SIG-M5 (cell line): ENCODE results near the gene CCNJL.

Experiments
- DNase-seq: peaks from one replicate; lab custom pipeline; 2025; lab: John Stamatoyannopoulos, UW

Gene CCNJL

DNA sequence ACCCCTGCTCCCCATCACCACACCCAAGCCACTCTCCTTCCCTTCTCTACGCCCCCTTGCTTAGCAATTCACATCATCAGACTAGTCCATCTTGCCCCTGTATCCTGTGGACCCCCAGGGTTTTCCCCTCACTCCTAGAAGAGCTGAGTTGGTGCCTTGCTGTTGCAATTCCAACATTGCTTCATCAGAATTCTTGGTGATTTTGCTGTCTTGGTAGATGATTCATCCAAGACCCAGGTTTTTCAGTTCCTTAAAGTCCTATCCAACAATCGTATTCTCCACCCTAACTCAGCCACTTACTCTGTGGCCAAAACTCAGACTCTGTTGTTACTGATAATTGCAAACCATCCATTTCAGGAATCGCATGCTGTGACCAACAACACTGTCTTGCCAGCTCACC lies 21.4 kb upstream of the CCNJL start:
- DNase-seq, result peak; percentile 61

DNA sequence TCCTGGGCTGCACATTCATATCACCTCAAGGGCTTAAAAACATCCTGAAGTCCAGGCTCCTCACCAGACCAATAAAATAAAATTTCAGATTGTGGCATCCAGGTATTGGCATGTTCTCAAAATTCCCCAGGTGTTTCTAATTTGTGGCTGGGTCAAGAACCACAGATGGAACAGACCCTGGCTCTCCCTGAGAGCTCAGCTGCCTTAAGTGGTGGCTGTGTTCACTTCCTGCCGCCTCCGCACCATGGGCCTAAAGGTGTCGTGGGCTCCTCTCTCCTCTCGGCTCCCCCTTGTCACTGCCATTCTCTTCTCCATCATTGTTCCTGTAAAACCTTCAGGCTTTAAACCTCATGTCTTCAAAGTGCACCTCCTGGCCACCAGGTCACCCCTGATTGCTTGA lies 17.8 kb upstream of the CCNJL start:
- no peak for DNase-seq

DNA sequence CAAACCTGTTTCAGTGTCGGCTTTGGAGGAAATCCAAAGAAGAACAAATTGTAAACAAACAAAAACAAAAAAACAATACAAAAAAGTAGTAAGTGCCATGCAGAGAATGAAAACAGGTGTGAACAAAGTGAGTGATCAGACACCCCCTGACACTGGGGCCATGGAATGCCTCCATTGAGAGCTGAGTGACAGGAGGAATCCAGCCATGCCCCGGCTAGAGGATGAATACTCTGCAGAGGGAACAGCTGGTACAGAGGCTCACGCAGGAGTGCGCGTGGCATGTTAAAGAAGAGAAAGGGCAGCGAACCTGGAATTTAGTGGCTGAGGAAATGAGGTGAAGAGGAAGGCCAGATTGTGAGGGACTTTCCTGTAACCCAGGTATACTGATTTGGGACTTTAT lies 15.5 kb upstream of the CCNJL start:
- DNase-seq, result no peak

DNA sequence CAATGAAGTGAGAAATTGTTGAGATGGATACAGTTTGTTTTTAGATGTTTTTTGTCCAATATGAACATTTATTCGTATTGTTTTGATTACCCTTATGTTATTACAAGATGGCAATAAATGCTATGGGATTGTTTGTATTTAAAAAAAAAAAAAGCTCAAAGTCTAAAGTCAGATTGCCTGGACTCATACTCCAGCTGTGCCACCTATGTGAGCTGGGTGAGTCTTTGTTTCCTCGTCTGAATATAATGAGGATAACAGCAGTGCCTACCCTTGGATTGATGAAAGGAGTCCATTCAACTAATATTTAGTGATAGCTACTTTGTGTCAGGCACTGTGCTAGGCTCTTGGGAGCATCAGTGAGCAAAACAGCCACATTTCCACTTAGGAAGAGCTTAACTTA lies 14.6 kb upstream of the CCNJL start:
- DNase-seq, result no peak

DNA sequence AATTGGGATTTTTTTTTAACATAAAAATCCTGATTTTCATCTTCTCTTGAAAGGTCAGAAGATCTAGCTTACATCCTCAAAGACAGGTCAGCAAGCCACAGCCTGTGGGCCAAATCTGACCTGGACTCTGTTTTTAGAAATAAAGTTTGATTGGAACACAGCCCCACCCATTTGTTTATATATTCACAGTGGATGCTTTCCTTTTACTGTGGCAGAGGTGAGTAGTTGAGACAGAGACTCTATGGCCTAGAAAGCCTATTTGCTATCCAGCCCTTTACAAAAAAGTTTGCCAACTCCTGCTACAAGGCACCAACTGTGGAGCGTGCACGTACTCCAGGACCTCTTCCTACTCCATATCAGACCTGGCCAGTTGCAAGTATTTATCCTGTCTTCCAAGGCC lies 13.4 kb upstream of the CCNJL start:
- DNase-seq, result no peak

DNA sequence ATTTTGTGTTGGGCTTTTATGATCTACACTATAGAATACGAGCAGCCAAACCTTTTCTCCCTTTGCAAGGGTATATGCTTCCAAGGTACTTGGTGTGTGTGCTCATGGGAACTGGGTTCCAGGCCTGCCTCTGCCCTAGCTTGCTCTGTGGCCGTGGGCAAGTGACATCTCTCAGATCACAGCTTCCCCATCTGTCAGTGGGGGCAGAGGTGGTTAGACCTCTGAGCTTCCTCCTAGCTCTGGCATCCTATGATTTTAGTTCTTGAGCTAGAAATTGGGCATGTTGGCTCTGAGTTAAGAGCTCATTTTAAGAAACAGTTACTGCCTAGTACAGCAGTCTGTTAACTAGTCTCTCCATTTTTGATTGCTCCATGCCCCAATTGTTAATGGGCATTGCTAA lies 12.5 kb upstream of the CCNJL start:
- DNase-seq, result no peak

DNA sequence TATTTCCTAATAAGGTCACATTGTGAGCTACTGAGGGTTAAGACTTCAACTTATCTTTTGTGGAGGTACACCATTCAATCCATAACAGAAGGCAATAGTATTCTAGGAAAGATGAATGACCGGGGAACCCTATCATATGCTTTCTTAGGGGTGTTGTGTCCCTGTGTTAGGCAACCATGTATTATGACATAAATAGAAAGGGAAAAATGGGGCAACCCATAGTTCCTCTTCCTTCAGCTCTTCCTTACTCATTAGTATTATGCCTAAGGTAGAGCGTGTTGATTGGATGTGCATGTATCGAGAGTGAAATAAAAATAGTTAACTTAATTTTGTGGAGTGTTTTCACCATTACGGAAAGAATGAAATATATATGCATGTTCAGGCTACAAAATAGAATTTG lies 6.0 kb upstream of the CCNJL start:
- DNase-seq, result no peak

DNA sequence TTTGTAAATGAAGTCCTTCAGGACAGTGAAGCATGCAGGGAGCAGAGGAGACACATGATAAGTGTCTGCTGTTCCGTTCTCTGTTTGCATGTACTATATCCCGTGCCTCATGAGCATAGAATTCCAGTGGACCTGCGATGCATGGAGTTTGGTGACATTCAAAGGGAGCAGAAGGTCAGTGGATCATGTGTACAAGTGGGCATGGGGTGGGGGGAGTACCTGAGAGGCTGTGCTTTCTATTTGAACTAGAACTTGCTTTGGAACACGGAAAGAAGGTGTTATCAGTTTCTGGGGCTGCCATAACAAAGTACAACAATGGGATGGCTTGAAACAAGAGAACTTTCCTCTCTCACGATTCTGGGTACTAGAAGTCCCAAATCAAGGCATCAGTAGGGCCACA lies 5.1 kb upstream of the CCNJL start:
- no peak for DNase-seq

DNA sequence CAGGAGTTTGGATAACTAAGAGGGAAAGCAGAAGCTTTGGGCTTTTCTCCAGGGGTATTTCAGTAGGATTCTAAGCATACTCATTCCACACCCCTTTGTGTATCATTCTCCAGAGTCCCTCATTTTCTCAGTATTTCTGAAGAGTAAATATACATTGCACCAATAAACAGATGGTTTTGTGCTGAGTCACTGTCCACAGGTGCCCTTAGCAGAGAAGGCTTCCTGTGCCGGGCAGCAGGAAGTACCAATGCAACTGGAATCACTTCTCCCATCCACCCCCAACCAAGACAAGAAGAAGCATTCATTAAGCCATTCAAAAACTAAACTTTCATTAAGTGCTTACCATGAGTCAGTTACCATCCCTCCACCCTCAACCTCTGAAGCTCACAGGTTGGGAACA lies 3.6 kb upstream of the CCNJL start:
- no peak for DNase-seq

DNA sequence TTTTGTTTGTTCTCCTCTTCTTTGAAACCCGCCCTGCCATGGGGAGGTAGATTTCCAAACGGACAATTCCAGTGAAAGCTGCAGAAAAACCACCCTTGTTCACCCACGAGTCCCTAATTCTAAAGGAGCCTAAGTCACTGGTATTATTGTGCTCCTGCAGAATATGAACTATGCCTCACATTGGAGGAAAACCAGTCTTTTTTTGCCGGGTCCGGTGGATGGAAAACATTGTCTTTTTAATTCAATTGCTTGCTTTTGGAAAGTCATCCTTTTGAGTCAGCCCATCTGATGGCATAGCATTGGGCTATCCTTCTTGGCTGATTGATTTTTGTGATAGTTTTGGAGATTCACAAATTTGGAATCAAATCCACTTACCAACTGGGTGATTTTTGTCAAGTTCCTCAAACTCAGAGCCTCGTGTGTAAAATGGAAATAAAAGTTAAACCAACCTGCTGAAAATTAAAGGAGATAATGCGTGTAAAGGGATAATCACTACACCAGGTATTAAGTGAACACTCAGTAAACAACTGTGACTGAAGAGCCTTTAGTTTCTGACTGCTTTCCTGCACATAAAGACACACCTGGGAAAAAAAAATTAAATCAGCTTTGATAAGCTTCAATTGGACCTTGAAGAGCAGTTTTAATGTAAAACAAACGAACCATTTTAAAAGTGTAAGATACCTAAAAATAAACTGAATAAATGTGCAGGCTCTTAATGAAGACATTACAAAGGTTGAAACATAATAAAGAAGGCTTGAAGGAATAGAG lies 780 bp upstream of the CCNJL start:
- DNase-seq, result no peak

DNA sequence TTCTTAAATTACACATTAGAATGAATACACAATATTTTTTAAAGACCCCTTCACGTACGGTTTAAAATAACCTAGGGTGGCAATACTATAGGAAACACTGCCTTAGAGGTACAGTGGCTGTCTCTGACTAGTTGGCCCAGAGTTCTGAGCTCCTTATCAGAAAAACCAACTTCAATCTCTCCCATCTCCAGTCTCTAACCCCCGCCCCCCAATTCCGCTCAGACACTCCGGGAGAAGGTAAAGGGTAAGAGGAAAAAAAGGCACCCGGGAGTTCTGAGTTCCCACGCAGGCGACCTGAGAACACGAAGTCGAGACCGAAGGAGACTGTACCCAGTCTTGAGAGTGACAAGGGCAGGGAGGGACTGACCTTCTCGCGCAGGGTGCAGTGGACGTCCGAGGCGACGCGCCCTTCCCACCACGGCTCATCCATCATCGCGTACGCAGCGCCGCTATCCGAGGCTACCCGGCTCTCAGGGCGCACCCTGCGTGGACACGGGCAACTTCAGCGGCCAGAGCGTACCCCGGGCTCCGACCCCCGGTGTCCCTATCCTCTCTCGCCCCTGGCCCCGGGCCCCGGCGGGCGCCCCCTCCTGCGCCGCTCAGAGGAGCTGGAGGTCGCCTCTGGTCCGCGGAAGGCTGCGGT lies 752 bp downstream of the CCNJL start:
- DNase-seq, result no peak

DNA sequence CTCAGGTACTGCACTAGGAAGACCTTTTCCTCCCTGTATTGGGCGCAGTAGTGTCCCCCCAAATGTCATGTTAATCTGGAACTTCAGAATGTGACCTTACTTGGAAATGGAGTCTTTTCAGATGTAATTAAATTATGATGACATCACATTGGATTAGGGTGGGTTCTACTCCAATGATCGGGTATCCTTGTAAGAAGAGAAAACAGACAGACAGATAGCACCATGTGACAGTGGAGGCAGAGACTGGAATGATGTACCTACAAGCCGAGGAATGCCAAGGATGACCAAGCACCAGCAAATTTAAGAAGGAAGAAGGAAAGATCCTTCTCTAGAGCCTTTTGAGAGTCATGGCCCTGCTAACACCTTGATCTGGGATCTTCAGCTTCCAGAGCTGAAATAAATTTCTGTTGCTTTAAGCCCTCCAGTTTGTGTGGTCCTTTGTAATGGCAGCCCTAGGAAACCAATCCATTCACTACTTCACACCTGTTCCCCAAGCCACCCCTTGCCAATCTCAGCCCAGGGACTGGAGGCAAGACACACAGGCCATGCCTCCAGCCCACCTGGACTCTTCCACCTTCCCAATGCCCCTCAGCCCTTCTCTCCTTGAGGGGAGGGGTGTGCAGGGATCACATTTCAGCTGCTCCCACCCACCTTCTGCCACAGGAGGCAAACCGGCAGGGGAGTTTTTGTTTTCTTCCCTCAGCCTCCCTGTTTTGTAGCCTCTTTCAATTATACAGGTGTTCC lies 1.6 kb downstream of the CCNJL start:
- DNase-seq, result no peak

DNA sequence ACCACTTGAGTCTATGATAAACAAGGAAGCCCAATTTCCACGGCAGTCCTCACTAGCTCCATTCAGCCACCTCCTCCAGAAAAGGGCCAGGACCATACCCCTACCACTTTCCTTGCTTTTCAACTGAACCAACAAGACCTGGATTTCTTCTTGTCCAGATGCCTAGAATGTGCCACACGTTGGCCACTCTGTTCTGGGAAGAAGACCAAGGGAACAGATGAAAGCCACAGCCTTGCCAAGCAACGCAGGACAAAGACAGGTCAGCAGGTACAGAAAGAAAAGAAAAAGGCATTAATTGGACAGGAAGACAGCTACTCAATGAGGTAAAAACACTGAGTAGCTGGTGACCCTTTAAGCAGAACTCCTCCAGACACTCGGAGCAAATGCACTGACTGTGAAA lies 2.2 kb downstream of the CCNJL start:
- DNase-seq, result no peak

DNA sequence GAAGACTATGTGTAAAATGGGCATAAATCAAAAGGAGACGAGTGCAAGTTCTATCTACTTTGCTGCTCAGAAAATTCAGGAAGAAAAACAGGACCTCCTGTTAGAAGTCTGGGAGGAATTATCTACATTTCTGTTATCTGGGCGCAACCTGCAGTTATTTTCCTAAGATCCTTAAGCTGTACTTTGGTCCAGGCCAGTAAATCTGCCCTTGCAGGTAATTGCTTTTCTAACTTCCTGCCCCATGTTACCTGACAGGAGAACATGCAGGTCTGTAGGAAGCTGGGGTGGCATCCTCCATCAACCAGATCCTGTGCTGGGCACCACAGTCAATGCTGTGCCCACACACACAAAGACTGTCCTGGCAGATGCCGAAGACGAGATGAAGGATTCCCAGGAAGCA lies 5.7 kb downstream of the CCNJL start:
- no peak for DNase-seq

DNA sequence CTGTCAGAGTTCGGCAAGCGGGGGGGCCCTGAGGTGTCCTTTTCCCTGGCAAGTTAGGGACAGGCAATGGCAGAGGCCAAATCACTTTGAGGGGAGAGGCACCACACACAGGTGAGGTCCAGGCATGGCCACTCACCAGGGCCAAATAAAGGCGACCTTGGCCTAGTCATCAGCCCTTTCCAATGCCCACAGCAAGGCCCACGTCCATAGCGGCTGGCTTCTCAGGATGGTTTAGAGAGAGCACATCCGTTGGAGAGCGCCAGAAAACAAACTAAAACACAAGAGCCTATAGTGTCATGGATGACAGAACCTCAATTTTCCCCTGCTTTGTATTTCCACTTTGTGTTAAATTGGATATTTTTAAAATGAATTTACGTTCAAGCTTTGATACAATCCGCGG lies 7.0 kb downstream of the CCNJL start:
- DNase-seq, result no peak

DNA sequence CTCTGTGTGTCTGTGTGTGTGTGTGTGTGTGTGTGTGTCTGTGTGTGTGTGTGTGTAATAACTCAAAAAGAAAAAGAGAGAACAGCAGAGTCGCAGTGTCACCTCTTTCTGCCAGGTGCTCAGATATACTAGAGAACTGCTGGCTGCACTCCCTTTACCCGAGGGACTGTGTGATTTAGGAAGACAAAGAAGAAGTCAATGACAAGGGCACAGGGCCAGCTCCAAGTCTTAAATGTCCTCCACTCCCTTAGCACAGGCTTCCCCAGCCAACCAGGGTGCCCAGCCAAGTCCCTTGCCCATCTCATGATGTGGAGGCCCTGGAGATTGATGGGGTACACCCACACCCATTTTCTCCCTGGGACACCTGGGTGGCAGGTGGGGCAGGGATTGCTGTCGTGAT lies 8.7 kb downstream of the CCNJL start:
- DNase-seq, result no peak

DNA sequence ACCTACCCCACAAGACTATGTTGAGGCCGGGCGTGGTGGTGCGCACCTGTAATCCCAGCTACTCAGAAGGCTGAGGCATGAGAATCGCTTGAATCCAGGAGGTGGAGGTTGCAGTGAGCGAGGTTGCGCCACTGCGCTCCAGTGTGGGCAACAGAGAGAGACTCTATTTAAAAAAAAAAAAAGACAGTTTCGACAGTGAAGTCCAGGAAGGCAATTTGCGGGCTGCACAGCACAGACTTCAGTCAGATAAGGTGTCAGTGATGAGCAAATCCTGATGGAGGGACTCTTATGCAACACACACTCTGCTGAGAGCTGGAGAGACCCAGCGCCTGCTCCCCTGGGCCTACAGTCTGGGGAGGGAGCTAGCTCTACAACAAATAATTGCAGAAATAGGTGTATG lies 14.2 kb downstream of the CCNJL start:
- DNase-seq, result peak; percentile 54

DNA sequence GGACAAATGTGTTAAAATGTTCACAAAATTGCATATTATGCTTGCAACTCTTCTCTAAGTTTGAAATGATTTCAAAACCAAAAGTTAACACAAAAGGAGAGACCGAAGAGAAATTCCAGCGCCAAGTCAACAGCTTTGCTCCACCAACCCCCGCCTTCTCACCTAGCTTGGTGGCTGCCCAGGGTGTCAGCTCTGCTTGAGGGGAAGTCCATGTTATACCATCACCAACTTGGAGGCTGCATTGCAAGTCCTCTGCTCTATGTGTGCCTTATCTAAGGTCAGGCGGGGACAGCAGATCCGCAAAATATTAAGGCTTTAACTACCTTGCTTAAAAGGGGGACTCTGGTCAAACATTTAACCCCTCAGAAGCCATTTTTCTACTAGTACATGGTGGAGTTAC lies 14.6 kb downstream of the CCNJL start:
- DNase-seq, result no peak

DNA sequence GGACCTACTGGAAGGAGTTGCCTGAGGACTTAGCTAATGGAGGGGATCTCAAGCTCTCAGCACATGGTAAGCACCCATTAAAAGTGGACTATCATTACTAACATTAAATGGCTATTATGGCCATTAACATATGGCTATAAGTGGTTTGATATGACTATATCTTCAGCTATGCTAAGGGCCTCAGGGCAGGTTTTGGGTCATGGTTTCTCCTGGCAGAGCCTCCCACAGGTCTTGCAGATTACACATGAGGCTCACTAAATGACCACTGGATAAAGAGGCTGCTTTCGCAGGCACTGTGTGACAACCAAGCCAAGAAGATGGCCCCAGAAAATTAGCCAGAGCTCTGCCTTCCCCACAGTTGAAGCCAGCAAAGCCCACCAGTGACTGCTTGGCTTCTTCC lies 15.4 kb downstream of the CCNJL start:
- DNase-seq, result no peak

DNA sequence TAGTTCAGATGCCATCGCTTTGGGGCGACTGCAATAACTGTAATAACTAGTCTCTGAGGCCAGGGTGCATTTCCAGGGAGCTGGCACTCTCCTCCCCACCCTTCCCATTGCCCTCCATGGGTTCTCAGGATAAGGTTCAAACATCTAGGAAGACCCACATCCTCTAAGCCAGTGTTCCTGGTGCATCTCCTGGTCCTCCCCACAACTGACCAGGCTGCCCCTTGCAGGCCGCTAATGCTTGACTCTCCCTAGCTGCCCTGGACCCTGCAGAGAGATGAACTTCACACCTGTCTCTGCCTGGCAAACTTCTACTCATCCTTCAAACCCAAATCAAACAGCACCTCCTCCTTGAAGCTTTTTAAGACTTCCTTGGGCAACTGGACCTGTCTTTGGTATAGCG lies 15.9 kb downstream of the CCNJL start:
- DNase-seq, result no peak

DNA sequence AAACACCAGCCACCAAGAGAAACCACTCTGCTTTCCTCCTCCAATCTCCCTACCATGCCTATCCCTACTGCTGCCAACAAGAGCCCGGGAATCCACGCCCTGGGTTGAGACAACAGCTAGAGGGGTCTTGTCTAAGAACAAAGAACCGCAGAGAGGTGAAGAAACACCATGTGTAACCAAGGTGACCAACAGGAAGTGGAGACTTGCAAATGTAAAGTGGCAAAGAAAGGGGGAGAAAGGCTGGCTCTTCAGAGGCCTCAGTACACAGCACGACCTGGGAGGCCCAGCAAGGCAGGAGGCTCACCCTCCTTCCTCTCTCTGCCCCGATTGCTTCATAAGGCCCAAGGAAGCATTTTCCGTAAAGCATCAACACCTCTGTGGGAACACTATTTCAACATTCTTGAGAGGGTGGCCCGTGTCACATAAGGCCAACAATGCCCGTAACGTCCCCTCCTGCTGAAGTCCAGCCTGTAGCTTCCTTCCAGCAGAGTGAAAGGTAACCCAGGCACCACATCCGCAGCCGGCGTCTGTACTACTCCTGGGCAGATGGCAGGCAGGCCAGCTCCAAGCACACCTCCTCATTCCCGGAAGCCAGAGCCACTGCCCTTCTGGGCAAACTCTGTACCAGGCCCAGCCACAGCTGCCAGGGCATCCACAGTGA lies 18.3 kb downstream of the CCNJL start:
- peak; percentile 30 for DNase-seq

DNA sequence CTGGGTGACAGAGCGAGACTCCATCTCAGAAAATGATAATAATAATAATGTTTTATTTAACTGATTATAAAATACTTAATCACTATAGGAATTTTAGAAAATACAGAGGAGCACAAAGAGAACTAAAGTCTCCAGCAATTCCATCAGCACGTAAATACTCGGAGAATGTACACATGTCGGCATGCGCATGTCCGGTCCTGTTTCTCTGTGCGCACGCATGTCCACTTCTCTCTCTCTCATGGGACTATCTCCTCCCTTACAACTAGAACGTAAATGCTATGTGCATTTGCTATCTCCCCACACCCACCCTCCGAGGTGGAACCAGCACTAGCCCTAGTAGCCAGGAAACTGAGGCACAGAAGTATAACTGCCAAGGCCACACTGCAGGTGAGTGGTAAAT lies 19.0 kb downstream of the CCNJL start:
- DNase-seq, result no peak

DNA sequence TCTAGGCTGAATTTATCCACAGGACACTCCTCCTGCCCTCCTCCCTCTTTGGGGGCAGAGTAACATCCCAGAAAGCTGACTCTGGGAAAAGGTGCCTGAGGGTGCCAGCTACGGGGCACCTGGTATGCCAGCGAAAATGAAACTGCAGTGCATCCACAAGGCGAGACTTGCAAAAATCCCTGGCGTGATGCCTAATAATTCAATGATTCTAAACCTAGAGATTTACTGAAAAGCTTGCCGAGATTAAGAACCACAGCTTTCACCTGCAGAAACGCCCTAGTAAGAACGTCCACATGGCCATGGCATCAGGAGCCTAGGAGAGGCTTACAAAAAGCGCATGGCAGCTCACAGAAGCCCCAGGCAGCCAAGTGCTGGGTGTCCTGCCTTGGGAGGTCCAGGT lies 20.9 kb downstream of the CCNJL start:
- DNase-seq, result no peak
